SK-MEL-5 (cell line): ENCODE results near the gene MGP. TPM values are rescaled to one million over a fixed set of nuclear protein-coding genes. Genes with fewer than 3 reads are reported as not detected.
A peak's percentile ranks its signal among the peaks of the same experiment; 100 is the strongest.

Experiments
- DNase-seq: peaks from one replicate; pipeline ENCODE4 v3.0.0-alpha.2; 2016; ENCODE audit warnings: low read depth, low spot score
- in situ Hi-C: cut with HindIII; loops from 2 replicates; pipeline ENCODE4 v1.10.0; 2016; ENCODE audit warnings: low sequenced_read_pairs, high pct_unique_total_duplicates, low pct_unique_long_range_greater_than_20kb
- total RNA-seq: library from RNA; depleted of rRNA; stranded (reverse); fragments of >200 nt; shearing (Covaris generic); gene quantifications from 2 replicates; pipeline ENCODE4 v1.2.3, GENCODE V29; 2014; rRNA removed

MGP gene
- total RNA-seq, 1 experiment from 2014 or later = 402 TPM

- in situ Hi-C loops = no loop called here
These were observed 42.2 kb downstream of the MGP start, which contains the start of gene ART4 for GRCh38 chr12:14843425-14843887. Gene ART4 (minus strand): TSS chr12:14843526. CDS start chr12:14843113, 413 bp downstream.

GRCh38 chr12:14842315-14842714, 43.3 kb downstream of the MGP start:
- no peak for DNase-seq
- in situ Hi-C loops = no loop called here

More at GRCh38 chr12:14843425-14843887, 42.2 kb downstream of the MGP start, which contains the start of gene ART4:
- no peak for DNase-seq

GRCh38 chr12:14841761-14842160, 43.9 kb downstream of the MGP start:
- no peak for DNase-seq

GRCh38 chr12:14840616-14841015, 45.0 kb downstream of the MGP start:
- no peak for DNase-seq
- in situ Hi-C loops = no loop called here

More at GRCh38 chr12:14841761-14842160, 43.9 kb downstream of the MGP start:
- in situ Hi-C loops = no loop called here

GRCh38 chr12:14839262-14839661, 46.4 kb downstream of the MGP start:
- no peak for DNase-seq
- in situ Hi-C loops = no loop called here

GRCh38 chr12:14836336-14837210, 49.1 kb downstream of the MGP start:
- peak; percentile 51 for DNase-seq
- in situ Hi-C loops = no loop called here

- peak; percentile 26 for DNase-seq
- in situ Hi-C loops = no loop called here
These were observed 51.1 kb downstream of the MGP start for GRCh38 chr12:14834509-14834908.

- in situ Hi-C loops = no loop called here
These were observed 51.7 kb downstream of the MGP start for GRCh38 chr12:14833952-14834351.

GRCh38 chr12:14833336-14833735, 52.3 kb downstream of the MGP start:
- in situ Hi-C loops = no loop called here

More at GRCh38 chr12:14833952-14834351, 51.7 kb downstream of the MGP start:
- no peak for DNase-seq

More at GRCh38 chr12:14833336-14833735, 52.3 kb downstream of the MGP start:
- no peak for DNase-seq

Other genes starting within 250 kb of the MGP start
- gene GUCY2C, start 189.3 kb downstream of the MGP start, total RNA-seq = 0.03 and 0.11 TPM in 2 replicates
- gene WBP11, start 82.4 kb downstream of the MGP start, total RNA-seq = 33.2 and 33.7 TPM in 2 replicates
- 14.1 and 15.9 TPM in 2 replicates for gene C12orf60, start 82.2 kb downstream of the MGP start, total RNA-seq
- gene SMCO3, start 71.7 kb downstream of the MGP start, total RNA-seq = 0.24 TPM in 1 of 2 replicates, not detected in the other
- gene ART4, start 42.3 kb downstream of the MGP start, total RNA-seq = not detected in 2 replicates
- 0.61 and 0.74 TPM in 2 replicates for gene ERP27, start 52.7 kb upstream of the MGP start, total RNA-seq
- 0.63 and 2.6 TPM in 2 replicates for gene ARHGDIB, start 75.7 kb upstream of the MGP start, total RNA-seq
- not detected in 2 replicates for gene PDE6H, start 87.2 kb upstream of the MGP start, total RNA-seq